GM12865 (cell line): ENCODE measurements around the gene TBC1D14.

Experiments used
- DNase-seq: peaks from one replicate; pipeline ENCODE4 v3.0.0; 2010; ENCODE audit warnings: low read depth
- H3K4me3 ChIP-seq: 2 replicates; pipeline ENCODE4 v1.5.1; 2011; ENCODE audit warnings: mild to moderate bottlenecking, low read depth, low read length, control low read depth
- CTCF ChIP-seq: IDR thresholded peaks from 2 replicates; pipeline ENCODE4 v1.5.1; 2011; ENCODE audit warnings: low read length, control low read depth, low read depth, inconsistent platforms; ENCODE audit not compliant: insufficient read depth; ENCODE audit errors: missing control alignments

TBC1D14 gene

GRCh38 chr4:7020290-7020689 is 110.7 kb downstream of the TBC1D14 start:
- no peak for TF ChIP-seq CTCF
- H3K4me3 ChIP-seq: no peak overlapping the region
- DNase-seq: no peak

- no peak for TF ChIP-seq CTCF
- H3K4me3 ChIP-seq: no peak overlapping the region
- DNase-seq: no peak
Measured at GRCh38 chr4:7020856-7021255, 111.2 kb downstream of the TBC1D14 start.

- H3K4me3 ChIP-seq: no peak overlapping the region
- DNase-seq: no peak
- no peak for TF ChIP-seq CTCF
Measured at GRCh38 chr4:7021355-7021754, 111.7 kb downstream of the TBC1D14 start.

GRCh38 chr4:7021930-7022664 is 112.5 kb downstream of the TBC1D14 start:
- no peak for TF ChIP-seq CTCF
- no peak for DNase-seq
- no peak overlapping the region for H3K4me3 ChIP-seq

- TF ChIP-seq CTCF: no peak
- DNase-seq: no peak
Measured at GRCh38 chr4:7023486-7023885, 113.9 kb downstream of the TBC1D14 start.

GRCh38 chr4:7023901-7024300 is 114.3 kb downstream of the TBC1D14 start:
- no peak for DNase-seq
- TF ChIP-seq CTCF: no peak
- H3K4me3 ChIP-seq: no peak overlapping the region

More at GRCh38 chr4:7023486-7023885, 113.9 kb downstream of the TBC1D14 start:
- no peak overlapping the region for H3K4me3 ChIP-seq
